GM19043 (cell line): Measurements from ENCODE around the gene NRXN2.
"Not testable (repeated sequence)": the region's sequence is repeated elsewhere in the genome, so short reads cannot be mapped to it uniquely, and the experiment has no call there.

Experiments
- ATAC-seq: cut with Tn5 transposase; IDR thresholded peaks from one replicate; pipeline ENCODE4 v1.9.1; 2021; ENCODE audit warnings: low read depth; ENCODE audit not compliant: unreplicated experiment

The NRXN2 gene

DNA sequence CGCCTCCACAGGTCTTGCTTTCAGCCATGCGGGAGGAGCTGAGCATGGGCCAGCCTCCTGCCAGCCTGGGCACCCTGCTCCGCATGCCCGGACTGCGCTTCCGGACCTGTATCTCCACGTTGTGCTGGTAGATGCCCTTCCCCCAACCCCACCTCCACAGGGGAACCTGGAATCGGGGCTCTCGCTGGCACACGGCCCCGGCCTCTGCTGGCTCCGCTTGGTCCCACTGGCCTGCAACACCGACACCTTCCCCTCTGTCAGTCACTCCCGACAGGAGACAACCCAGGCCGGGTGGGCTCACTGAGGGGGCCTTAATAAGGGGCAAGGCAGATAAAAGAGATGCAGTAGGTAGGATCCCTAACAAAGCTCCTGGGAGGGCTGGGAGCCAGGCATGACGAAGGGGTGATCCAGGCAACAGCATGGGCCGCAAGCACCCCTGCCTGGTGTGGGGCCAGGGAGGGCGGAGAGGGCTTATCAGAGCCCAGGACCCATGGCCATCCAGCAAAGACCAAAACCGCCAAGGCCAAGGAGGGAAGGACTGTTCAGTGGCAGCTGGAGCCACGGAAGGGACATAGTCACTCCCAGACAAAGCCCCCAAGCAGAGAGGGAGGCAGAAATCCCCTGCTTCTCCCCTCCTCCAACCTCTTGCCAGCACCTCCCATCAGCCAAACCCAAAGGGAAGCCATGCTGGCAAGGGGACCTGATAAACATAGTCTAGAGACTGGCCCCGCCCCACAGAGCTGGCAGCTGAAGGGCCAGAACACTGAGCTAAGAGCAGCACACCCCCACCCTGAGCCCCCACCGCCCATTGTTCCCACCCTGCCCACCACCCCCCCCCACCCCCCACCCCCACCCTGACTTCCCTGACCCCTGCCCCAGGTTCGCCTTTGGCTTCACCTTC lies 124.0 kb downstream of the NRXN2 start:
- no peak for ATAC-seq

- no peak for ATAC-seq
Observed at GRCh38 chr11:64598106-64598796, 124.7 kb downstream of the NRXN2 start.

DNA sequence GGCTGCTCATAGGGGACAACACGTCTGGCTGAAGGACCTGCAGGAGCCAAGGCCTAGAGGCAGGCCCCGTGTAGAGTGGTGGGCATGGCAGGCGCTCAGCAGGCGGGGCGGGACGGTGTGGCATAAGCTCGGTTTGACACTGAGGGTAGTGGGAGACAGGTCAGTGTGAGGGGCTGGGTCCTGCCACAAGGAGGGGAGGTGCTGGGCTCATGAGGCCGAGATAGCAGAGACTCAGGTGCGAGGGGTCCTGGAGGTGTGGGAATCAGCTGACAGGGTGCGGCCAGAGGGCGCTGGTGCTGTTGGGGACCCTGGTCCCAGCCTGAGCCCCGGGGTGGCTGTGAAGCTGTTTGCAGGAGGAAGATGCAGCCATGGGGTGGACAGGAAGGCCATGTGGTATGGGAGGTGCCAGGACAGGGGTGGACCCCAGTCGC lies 125.3 kb downstream of the NRXN2 start:
- no peak for ATAC-seq

GRCh38 chr11:64595922-64596321 lies 127.1 kb downstream of the NRXN2 start:
- not testable (repeated sequence) for ATAC-seq

- no peak for ATAC-seq
Observed at GRCh38 chr11:64594159-64594939, 128.6 kb downstream of the NRXN2 start.

DNA sequence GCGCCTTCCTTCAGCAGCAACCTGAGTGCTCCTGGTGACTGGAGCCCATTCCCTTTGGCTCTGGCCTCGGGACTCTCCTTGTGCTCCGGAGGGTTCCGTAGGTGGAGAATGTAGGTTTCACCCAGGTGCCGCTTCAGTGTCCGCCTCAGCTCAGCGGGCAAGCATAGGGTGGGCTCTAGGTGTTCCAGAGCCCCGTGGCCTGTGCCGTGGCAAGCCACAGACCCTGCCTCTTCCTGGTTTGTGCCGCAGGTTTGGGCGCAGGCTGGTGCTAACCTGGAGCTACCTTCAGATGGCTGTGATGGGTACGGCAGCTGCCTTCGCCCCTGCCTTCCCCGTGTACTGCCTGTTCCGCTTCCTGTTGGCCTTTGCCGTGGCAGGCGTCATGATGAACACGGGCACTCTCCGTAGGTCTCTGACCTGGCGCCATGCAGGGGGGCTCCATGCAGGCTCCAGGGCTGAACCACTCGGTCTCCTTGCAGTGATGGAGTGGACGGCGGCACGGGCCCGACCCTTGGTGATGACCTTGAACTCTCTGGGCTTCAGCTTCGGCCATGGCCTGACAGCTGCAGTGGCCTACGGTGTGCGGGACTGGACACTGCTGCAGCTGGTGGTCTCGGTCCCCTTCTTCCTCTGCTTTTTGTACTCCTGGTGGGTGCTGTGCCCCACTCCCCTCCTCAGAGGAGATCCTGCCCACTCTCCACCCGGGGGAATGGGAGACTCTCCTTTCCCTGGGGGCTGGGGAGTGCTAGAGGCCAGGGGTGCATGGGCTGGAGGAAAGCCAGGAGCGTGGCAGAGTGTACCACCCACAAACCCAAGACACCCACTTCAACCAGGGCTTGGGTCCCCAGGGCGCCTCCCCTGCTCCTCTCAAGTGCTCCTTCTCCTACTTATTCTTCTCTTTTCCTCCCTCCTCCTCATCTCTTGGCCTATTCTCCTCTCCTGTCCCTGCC lies 129.6 kb downstream of the NRXN2 start:
- ATAC-seq = no peak

DNA sequence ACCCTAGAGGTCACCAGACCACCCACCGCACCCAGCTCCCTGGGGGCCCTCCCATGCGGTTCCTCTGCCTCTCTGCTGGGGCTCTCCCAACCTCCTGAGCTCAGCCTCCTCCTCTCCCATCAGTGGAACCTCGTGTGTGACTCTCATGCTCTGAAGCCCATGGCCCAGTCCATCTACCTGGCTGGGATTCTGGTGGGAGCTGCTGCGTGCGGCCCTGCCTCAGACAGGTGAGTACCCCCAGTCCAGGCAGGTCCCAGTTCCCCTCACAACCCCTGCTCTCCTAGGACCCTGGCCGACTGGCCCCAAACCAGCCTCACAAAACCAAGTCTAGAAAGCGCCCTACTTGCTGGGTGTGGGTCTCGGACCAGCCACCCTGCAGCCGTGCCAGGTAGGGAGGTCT lies 130.3 kb downstream of the NRXN2 start:
- no peak for ATAC-seq

DNA sequence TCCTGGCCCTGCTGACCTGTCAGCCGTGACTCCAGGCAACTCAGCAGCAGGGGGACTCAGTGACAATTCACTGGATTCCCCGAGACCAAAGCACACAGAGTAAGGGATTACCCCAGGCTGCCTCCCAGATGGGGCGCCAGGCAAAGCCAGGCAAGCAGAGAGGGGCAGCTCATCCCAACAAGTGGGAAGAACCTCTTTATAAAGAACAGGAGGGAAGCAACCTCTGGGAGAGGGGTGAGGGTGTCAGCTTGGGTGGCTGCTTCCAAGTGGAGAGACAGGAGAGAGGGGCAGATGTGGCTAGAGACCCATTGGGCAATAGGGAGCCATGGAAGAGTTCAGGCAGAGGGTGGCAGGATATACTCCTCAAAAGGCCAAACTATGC lies 130.8 kb downstream of the NRXN2 start:
- ATAC-seq = no peak

DNA sequence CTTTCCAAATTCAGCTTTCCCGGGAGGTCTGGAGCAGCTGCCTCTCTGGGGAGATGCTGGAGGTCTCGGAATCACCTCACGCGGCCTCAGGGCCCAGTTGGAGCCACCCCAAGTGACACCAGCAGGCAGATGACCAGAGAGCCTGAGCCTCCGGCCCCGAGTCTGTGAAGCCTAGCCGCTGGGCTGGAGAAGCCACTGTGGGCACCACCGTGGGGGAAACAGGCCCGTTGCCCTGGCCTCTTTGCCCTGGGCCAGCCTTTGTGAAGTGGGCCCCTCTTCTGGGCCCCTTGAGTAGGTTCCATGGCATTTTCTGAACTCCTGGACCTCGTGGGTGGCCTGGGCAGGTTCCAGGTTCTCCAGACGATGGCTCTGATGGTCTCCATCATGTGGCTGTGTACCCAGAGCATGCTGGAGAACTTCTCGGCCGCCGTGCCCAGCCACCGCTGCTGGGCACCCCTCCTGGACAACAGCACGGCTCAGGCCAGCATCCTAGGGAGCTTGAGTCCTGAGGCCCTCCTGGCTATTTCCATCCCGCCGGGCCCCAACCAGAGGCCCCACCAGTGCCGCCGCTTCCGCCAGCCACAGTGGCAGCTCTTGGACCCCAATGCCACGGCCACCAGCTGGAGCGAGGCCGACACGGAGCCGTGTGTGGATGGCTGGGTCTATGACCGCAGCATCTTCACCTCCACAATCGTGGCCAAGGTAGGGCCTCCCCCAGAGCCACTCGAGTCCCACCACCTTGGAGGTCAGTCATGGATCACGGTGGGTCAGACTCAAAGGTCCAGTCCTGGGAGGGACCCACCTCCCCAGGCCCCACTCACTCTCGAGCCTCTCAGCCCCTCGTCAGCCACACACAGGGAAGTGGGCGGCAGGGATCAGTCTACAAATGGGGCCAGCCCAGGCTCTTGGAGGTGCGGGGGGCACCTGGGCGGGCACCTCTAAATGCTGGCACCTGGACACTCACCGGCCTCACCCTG lies 131.5 kb downstream of the NRXN2 start:
- no peak for ATAC-seq

DNA sequence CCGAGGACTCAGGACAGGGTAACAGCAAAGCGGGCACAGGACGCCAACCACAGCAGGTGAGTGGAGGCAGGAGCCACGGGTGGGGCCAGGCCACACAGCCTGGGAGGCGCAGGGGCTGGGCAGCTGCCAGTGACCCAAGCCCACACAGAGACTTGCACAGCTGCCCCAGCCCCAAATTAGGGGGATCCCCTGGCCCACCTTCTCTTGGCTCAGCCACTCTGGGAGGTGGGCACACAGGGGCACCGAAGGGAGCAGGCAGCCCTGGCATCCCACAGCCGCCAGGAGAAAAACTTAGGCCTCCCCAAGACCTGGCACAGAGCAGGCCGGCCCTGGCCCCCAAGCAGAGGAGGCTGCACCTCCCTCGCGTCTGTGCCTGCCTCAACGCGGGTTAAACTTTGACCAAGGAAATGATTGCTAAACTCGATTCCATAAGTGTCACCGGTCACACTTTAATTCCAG lies 132.2 kb downstream of the NRXN2 start, which contains the start of gene SLC22A12:
SLC22A12 (plus strand) TSS at position 458 of the 459 bp plus-strand sequence. CDS start 337 bp downstream, outside the sequence.
- ATAC-seq = no peak

DNA sequence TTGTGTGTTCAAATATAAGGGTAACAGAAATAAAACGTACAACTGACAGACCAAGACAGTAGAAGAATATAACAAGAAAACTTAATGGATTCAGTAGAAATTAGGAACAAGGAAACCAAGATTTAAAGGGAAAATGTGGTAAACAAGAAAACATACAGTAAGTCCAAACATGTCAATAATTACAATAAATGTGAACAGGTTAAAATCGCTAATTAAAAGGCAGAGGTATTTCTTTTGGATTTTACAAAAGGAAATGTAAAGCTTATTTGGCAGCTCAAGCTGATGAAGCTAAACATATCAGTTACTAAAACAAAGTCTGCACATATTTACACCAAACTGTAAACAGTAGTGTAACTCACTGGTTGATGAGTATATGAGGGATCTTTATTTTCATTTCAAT lies 134.3 kb downstream of the NRXN2 start:
- ATAC-seq = no peak

DNA sequence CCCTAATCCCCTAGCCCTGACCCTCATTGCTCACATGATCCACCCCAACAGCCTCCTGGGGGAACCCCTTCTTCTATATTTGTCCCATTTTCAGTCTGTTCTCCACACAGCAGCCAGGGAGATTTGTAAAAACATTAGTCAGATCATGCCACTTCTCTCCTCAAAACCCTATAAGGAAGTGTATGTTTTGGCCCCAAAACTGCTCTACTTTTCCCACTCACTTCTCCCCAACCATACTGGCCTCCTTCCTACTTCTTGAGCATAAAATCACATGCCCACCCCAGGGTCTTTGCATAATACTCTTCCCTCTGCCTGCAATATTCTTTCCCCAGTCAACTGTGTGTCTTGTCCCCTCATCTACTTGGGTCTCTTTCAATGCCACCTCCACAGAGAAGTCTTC lies 136.6 kb downstream of the NRXN2 start:
- ATAC-seq = no peak

DNA sequence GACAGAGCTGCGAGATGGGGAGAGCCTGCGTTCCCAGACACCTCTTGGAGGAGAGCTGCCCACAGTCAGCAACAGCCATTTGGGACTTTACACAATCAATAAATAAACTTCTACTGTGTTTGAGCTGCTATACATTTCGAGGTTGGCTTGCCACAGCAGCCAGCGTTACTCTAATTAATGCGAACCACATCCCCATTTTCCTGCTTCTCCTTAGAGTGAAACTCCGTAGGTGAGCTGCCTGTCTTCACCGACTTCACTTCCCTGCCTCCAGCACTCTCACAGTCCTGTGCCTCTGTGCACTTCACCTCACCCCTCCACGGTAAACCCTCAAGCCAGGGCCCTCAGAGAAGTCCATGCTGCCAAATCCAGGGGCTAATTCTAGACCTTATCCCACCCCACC lies 137.8 kb downstream of the NRXN2 start:
- ATAC-seq = no peak

- no peak for ATAC-seq
Observed at GRCh38 chr11:64583296-64584262, 139.4 kb downstream of the NRXN2 start.

DNA sequence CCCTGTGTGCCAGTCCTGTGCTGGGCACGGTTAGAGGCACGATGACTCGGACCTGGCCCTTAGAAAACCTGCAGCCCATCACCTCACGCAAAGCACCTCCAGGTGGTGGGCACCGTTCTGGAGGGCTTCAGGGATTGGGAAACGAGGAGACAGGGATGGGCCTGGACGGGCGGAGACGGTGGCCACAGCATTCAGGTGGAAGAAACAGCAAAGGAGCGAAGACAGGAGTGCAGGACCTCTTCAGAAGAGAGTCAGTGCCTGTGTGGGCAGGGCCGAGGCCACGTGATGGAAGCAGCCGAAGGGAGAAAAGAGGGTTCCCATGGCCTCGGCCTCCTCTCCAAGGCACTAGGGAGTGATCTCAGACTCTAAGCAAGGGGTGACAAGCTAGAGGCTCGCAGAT lies 140.1 kb downstream of the NRXN2 start:
- ATAC-seq = no peak

GRCh38 chr11:64581057-64581523 lies 141.9 kb downstream of the NRXN2 start:
- no peak for ATAC-seq

DNA sequence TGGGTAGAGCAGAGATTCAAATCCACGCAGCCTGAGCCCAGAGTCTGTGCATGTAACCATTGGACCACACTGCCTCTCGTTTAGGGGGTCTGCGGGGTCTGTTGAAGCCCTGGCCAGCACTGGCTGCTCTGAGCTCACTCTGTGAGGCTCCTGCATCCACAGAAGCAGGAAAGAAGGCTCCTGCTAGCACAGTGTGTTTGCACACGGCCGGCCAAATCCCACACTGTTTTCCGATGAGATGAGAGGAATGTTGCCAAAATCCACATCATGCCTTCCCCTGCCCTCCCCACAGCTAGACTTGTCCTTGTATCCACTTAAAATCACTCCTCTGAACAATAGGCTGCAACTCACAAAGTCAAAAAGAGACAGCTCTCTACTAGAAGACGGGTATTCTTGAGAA lies 142.6 kb downstream of the NRXN2 start:
- ATAC-seq = no peak
